LNCaP clone FGC (cell line): Measurements from ENCODE around the gene LFNG.

Experiments
- DNase-seq: peaks from one replicate; pipeline ENCODE4 v3.0.0-alpha.2; 2011; ENCODE audit warnings: low read depth
- H3K4me3 ChIP-seq: 2 replicates; pipeline ENCODE4 v1.5.1; 2011; ENCODE audit warnings: mild to moderate bottlenecking, low read depth, low read length, control low read depth
- CTCF ChIP-seq: IDR thresholded peaks from 2 replicates; pipeline ENCODE4 v1.5.1; 2012; ENCODE audit warnings: mild to moderate bottlenecking; ENCODE audit not compliant: control insufficient read depth, insufficient read depth; ENCODE audit errors: extremely low read depth

Gene LFNG

GRCh38 chr7:2502647-2502966, 17.0 kb upstream of the LFNG start:
- no peak for TF ChIP-seq CTCF
- H3K4me3 ChIP-seq: no peak overlapping the region
- DNase-seq: no peak

- no peak for TF ChIP-seq CTCF
- no peak for DNase-seq
- H3K4me3 ChIP-seq: no peak overlapping the region
These were observed 16.3 kb upstream of the LFNG start for GRCh38 chr7:2503056-2503941.

GRCh38 chr7:2504128-2504888, 15.3 kb upstream of the LFNG start:
- no peak overlapping the region for H3K4me3 ChIP-seq
- no peak for TF ChIP-seq CTCF
- no peak for DNase-seq

GRCh38 chr7:2504889-2505375, 14.6 kb upstream of the LFNG start:
- TF ChIP-seq CTCF: no peak
- no peak for DNase-seq
- H3K4me3 ChIP-seq: no peak overlapping the region

- DNase-seq: no peak
- H3K4me3 ChIP-seq: no peak overlapping the region
- TF ChIP-seq CTCF: no peak
These were observed 14.2 kb upstream of the LFNG start for GRCh38 chr7:2505401-2505800.

GRCh38 chr7:2507208-2507916, 12.2 kb upstream of the LFNG start:
- H3K4me3 ChIP-seq: no peak overlapping the region
- no peak for TF ChIP-seq CTCF
- no peak for DNase-seq
